H1 (cell line): ENCODE measurements around the gene SLC1A4. TPM values are rescaled to one million over a fixed set of nuclear protein-coding genes. Genes with fewer than 3 reads are reported as not detected.
"Not testable (repeated sequence)": the region's sequence is repeated elsewhere in the genome, so short reads cannot be mapped to it uniquely, and the experiment has no call there.

Experiments used
- CTCF ChIA-PET: fragments of 300-600 bp; sonication (Branson Sonifier 250); formaldehyde crosslinking; loops from one replicate; lab custom pipeline; 2021; ENCODE audit not compliant: partially characterized antibody; lab: Charles Lee
- POLR2A ChIA-PET: fragments of 300-600 bp; sonication (Branson Sonifier 250); formaldehyde crosslinking; loops from one replicate; lab custom pipeline; 2021; ENCODE audit warnings: inconsistent platforms; ENCODE audit not compliant: partially characterized antibody; lab: Charles Lee
- DNase-seq, 2 experiments: peaks; one replicate each; pipeline versions ENCODE4 v3.0.0 to v3.0.0-alpha.2; 2010 to 2022; ENCODE audit warnings: low spot score in 2 of 2, low read depth in 1 of 2, mixed read lengths in 1 of 2
- FAIRE-seq: peaks from 2 replicates; lab custom pipeline; 2011; peaks lifted over from hg19 to GRCh38; lab: Jason Lieb, UNC
- H2AFZ ChIP-seq: 2 replicates; pipeline ENCODE4 v1.8.1; 2012; ENCODE audit warnings: low read length, inconsistent platforms
- H2AK5ac ChIP-seq: 2 replicates; pipeline ENCODE4 v1.6.1; 2013; ENCODE audit warnings: low read depth, low read length
- H2BK120ac ChIP-seq: replicated peaks from 2 replicates; pipeline ENCODE3; 2013; ENCODE audit warnings: low read depth, low read length, inconsistent platforms
- H2BK12ac ChIP-seq: 2 replicates; pipeline ENCODE4 v1.6.1; 2013; ENCODE audit warnings: low read depth, low read length
- H2BK15ac ChIP-seq: 2 replicates; pipeline ENCODE4 v1.6.1; 2013; ENCODE audit warnings: low read length
- H2BK20ac ChIP-seq: 2 replicates; pipeline ENCODE4 v1.6.1; 2013; ENCODE audit warnings: low read length
- H2BK5ac ChIP-seq: 2 replicates; pipeline ENCODE4 v1.6.1; 2013; ENCODE audit warnings: low read depth, low read length
- H3K14ac ChIP-seq: 2 replicates; pipeline ENCODE4 v1.6.1; 2013; ENCODE audit warnings: inconsistent platforms; ENCODE audit not compliant: insufficient read length
- H3K18ac ChIP-seq: 2 replicates; pipeline ENCODE4 v1.6.1; 2013; ENCODE audit warnings: low read length; ENCODE audit errors: extremely low read depth
- H3K23ac ChIP-seq: 2 replicates; pipeline ENCODE4 v1.6.1; 2013; ENCODE audit warnings: inconsistent platforms; ENCODE audit not compliant: insufficient read length
- H3K23me2 ChIP-seq: 2 replicates; pipeline ENCODE4 v1.6.1; 2013; ENCODE audit warnings: low read depth, low read length
- H3K27ac ChIP-seq: 2 replicates; pipeline ENCODE4 v1.6.1; 2011; ENCODE audit warnings: low read depth, low read length, inconsistent platforms
- H3K27me3 ChIP-seq, 4 experiments: replicated peaks in 1 of 4; 1 replicate in 1 of 4; 2 replicates in 3 of 4; pipeline versions ENCODE4 v1.6.1 to v1.8.1; 2011 to 2013; ENCODE audit warnings: low read length in 3 of 4, mild to moderate bottlenecking in 3 of 4, inconsistent platforms in 2 of 4, mixed read lengths in 2 of 4, moderate library complexity in 1 of 4; ENCODE audit not compliant: control insufficient read depth in 3 of 4, insufficient read depth in 3 of 4; ENCODE audit errors: extremely low read depth in 1 of 4
- H3K36me3 ChIP-seq, 4 experiments: 2 replicates each; pipeline versions ENCODE4 v1.6.1 to v1.8.1; 2011 to 2013; ENCODE audit warnings: mild to moderate bottlenecking in 4 of 4, low read length in 3 of 4, moderate library complexity in 2 of 4, control low read depth in 1 of 4, inconsistent platforms in 1 of 4; ENCODE audit not compliant: insufficient read depth in 4 of 4, control insufficient read depth in 2 of 4
- H3K4ac ChIP-seq: replicated peaks from 2 replicates; pipeline ENCODE3; 2013; ENCODE audit warnings: low read length, low read depth, mixed read lengths, inconsistent platforms; ENCODE audit not compliant: insufficient read length
- H3K4me1 ChIP-seq, 4 experiments: replicated peaks in 1 of 4; 1 replicate in 1 of 4; 2 replicates in 3 of 4; pipeline versions ENCODE4 v1.6.1 to v1.8.1; 2011 to 2013; ENCODE audit warnings: low read length in 3 of 4, inconsistent platforms in 2 of 4, mixed read lengths in 1 of 4; ENCODE audit not compliant: insufficient read depth in 4 of 4, control insufficient read depth in 3 of 4
- H3K4me2 ChIP-seq, 2 experiments: 2 replicates each; pipeline versions ENCODE4 v1.6.1 to v1.8.1; 2011 to 2013; ENCODE audit warnings: low read depth in 2 of 2, low read length in 2 of 2, control low read depth in 1 of 2, inconsistent platforms in 1 of 2, mild to moderate bottlenecking in 1 of 2; ENCODE audit not compliant: insufficient read depth in 1 of 2
- H3K4me3 ChIP-seq, 4 experiments: fragments of 200-600, 300-600 bp in 1 of 4; sonication (generic), shearing (Covaris generic), sonication (Bioruptor Twin) in 1 of 4; 2 replicates each; pipeline versions ENCODE4 v1.5.1 to v1.8.1; 2011 to 2016; ENCODE audit warnings: low read length in 4 of 4, low read depth in 3 of 4, control low read depth in 2 of 4, inconsistent platforms in 2 of 4, mild to moderate bottlenecking in 2 of 4, mixed read lengths in 1 of 4, moderate library complexity in 1 of 4; ENCODE audit not compliant: insufficient read depth in 2 of 4; ENCODE audit errors: extremely low read depth in 1 of 4
- H3K56ac ChIP-seq: replicated peaks from 2 replicates; pipeline ENCODE3; 2013; ENCODE audit warnings: low read depth, mild to moderate bottlenecking, mixed read lengths, low read length, inconsistent platforms; ENCODE audit not compliant: insufficient read length
- H3K79me1 ChIP-seq: 2 replicates; pipeline ENCODE4 v1.6.1; 2013; ENCODE audit warnings: low read depth, low read length, control low read depth
- H3K79me2 ChIP-seq, 2 experiments: 2 replicates each; pipeline versions ENCODE4 v1.6.1 to v1.8.1; 2012 to 2013; ENCODE audit warnings: low read length in 2 of 2, mild to moderate bottlenecking in 2 of 2, inconsistent platforms in 1 of 2; ENCODE audit not compliant: insufficient read depth in 2 of 2, control insufficient read depth in 1 of 2
- H3K9ac ChIP-seq, 4 experiments: replicated peaks in 1 of 4; 1 replicate in 1 of 4; 2 replicates in 3 of 4; pipeline versions ENCODE4 v1.6.1 to v1.8.1; 2011 to 2013; ENCODE audit warnings: low read depth in 3 of 4, low read length in 3 of 4, control low read depth in 2 of 4, mild to moderate bottlenecking in 2 of 4, moderate library complexity in 2 of 4, inconsistent platforms in 1 of 4; ENCODE audit errors: extremely low read depth in 1 of 4
- H3K9me3 ChIP-seq, 2 experiments: 2 replicates each; pipeline versions ENCODE4 v1.6.1 to v1.8.1; 2012 to 2013; ENCODE audit warnings: mild to moderate bottlenecking in 2 of 2, moderate library complexity in 2 of 2, control low read depth in 1 of 2, inconsistent platforms in 1 of 2, low read depth in 1 of 2, low read length in 1 of 2, mixed read lengths in 1 of 2; ENCODE audit not compliant: insufficient read depth in 2 of 2
- H4K20me1 ChIP-seq, 2 experiments: replicated peaks in 1 of 2; 2 replicates each; pipeline versions ENCODE3 to v1.8.1; 2011 to 2013; ENCODE audit warnings: inconsistent platforms in 2 of 2, low read length in 2 of 2, mild to moderate bottlenecking in 1 of 2; ENCODE audit not compliant: insufficient read depth in 2 of 2, control insufficient read depth in 1 of 2
- H4K5ac ChIP-seq: 2 replicates; pipeline ENCODE4 v1.6.1; 2013; ENCODE audit warnings: low read length, low read depth, mixed read lengths, inconsistent platforms; ENCODE audit not compliant: insufficient read length
- H4K8ac ChIP-seq: 2 replicates; pipeline ENCODE4 v1.8.0; 2013; ENCODE audit warnings: mild to moderate bottlenecking, moderate library complexity, low read length, inconsistent platforms; ENCODE audit not compliant: insufficient read depth; ENCODE audit errors: extremely low read depth
- H4K91ac ChIP-seq: replicated peaks from 2 replicates; pipeline ENCODE3; 2013; ENCODE audit warnings: low read length, mixed read lengths, inconsistent platforms; ENCODE audit not compliant: insufficient read length
- WGBS, 2 experiments: shearing (Covaris generic) in 1 of 2; methylation state at CpG; one replicate each; pipeline versions ENCODE4 v1.1.6 to v1.1.7; 2013 to 2015; ENCODE audit warnings: low lambda C conversion rate in 2 of 2, mixed read lengths in 2 of 2, inconsistent platforms in 1 of 2, low coverage in 1 of 2, missing lambda C conversion rate in 1 of 2; ENCODE audit not compliant: insufficient replicate concordance in 2 of 2, insufficient coverage in 1 of 2, insufficient read length in 1 of 2; ENCODE audit errors: extremely low coverage in 1 of 2, missing lambda C conversion rate in 1 of 2; 5-methylcytosine and 5-hydroxymethylcytosine counted together
- polyA plus RNA-seq, 7 experiments: library from polyadenylated mRNA; depleted of rRNA in 3 of 7; stranded (reverse) in 5 of 7; unstranded in 2 of 7; fragments of >200 nt in 5 of 7; fragments of 200-250 nt in 2 of 7; gene quantifications; 1 replicate in 5 of 7; 2 replicates in 1 of 7; 4 replicates in 1 of 7; pipeline versions ENCODE4 v1.2.1 to v1.2.3, GENCODE V29; 2011 to 2013; ENCODE audit warnings: missing spikeins in 2 of 7, mixed read lengths in 2 of 7
- total RNA-seq: library from RNA; stranded (reverse); fragmentation: NEBNext Ultra II Directional; extraction: Animal tissue kit (Norgen Biotek cat#: 25700); gene quantifications from 2 replicates; pipeline ENCODE4 v1.2.1, GENCODE V29; 2021

Gene SLC1A4
- total and polyA plus RNA-seq, 2 of the 8 experiments (the other 6 are each of a cell fraction or from before 2014, with no cell fraction given), result 0.44 to 0.86 TPM

DNA sequence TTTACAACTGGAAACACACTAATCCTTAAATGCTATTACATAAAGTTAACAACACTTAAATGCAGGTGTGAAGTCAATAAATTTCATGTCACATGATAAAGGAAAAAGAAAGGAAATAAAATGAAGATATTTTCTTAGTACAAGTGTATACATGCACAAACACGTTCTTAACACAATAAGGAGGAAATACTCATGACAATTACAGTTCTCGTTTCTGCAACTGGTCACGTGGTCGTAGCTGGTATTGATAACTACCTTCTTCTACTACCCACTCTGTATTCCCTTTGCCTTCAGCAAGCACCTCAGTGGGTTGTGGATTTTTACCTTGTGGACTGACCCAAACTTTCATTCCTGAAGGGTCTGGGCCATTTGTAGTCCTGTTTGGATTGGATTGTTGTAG lies 26.1 kb upstream of the SLC1A4 start:
- not testable (repeated sequence) for H3K9ac ChIP-seq, H4K91ac ChIP-seq
- WGBS, 2 experiments, result 90% methylated on average over 4 of the region's 4 CpGs; no CpG with 5 or more reads in 1 of the 2 experiments

More for the DNA sequence above, 26.1 kb upstream of the SLC1A4 start:
- not testable (repeated sequence) for H2BK15ac ChIP-seq, H3K56ac ChIP-seq, H3K4me1 ChIP-seq, H3K4ac ChIP-seq, H3K79me2 ChIP-seq, H3K4me2 ChIP-seq, H2BK120ac ChIP-seq, H3K18ac ChIP-seq, H3K9me3 ChIP-seq, H2BK20ac ChIP-seq, H2AK5ac ChIP-seq, DNase-seq, H3K14ac ChIP-seq, H2AFZ ChIP-seq, H2BK5ac ChIP-seq, H4K20me1 ChIP-seq, H3K23ac ChIP-seq, H3K23me2 ChIP-seq, FAIRE-seq, H4K5ac ChIP-seq, H3K79me1 ChIP-seq, H3K27me3 ChIP-seq, H3K36me3 ChIP-seq, H3K4me3 ChIP-seq, H2BK12ac ChIP-seq, H3K27ac ChIP-seq, H4K8ac ChIP-seq
- ChIA-PET CTCF (interaction anchor here (0.6 to 1.6 kb wide), 11 partner anchors 9 to 133 kb away, joined by 3 to 6 read pairs (median 3); no protein-coding TSS in a partner anchor), POLR2A (interaction anchor here (1.1 kb wide), 2 partner anchors 9 kb away, joined by 3 to 4 read pairs; no protein-coding TSS in a partner anchor)
